HG03025 (cell line): Measurements from ENCODE around the gene CD7.

Source experiments
- ATAC-seq: cut with Tn5 transposase; IDR thresholded peaks from one replicate; pipeline ENCODE4 v1.9.1; 2021; ENCODE audit warnings: mild to moderate bottlenecking, moderate library complexity; ENCODE audit not compliant: unreplicated experiment, low FRiP score

The CD7 gene

DNA sequence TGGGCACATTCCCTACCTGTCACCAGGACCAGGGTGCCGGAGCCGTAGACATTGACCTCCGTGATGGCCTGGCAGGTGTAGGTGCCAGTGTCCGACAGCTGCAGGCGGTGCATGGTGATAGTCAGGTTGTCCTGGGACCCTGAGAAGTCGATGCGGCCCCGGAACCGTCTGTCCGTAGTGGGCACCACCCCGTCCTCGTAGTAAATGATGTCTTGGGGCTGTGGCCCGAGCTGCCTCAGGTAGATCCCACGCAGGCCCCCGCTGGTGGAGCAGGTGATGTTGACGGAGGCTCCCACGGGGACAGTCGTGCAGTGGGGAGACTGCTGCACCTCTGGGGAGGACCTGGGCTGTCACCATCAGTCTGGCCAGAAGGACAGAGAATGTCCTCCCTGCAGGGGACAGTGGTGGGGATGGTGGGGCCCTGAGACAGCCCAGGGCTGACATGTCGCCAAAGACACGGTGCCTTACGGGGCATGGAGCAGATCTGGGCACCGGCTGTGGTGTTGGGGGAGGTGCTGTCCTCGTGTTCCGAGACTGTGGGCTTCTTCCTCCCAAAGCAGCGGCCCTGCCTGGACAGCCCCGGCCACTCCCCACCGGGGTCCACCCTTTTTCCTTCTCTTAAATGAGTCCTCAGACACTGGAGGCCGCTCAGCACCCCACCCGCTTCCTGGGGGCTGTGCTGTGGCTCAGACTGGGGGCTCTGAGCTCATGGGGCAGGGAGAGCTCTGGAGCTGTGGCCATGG, 586 bp downstream of the CD7 start:
- ATAC-seq: no peak

DNA sequence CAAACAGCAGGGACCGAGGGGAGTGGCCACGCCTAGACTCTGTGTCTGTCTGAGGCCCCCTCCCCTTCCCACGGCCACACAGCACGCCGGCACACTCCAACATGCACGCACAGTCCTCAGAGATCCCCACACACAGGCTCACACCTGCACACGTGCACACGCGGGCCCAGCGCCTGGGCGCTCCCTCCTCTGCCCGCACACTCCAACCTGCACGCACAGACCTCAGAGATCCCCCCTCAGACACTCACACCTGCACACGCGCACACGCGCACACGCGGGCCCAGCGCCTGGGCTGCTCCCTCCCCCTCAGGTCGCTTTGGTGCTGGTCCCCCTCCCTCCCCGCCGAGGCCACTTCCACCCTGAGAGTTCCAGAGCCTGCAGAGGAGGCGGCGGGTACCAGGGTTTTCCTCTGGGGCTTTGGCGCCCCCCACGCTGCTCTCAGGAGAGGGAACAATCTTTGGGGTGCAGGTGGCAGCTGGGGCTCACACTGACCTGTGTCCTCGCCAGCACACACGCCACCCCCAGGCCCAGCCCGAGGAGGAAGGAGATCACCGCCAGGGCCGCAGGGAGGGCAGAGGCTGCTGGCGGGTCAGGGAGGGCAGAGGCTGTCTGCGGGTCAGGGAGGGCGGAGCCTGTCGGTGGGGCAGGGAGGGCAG, 1.6 kb downstream of the CD7 start:
- no peak for ATAC-seq

DNA sequence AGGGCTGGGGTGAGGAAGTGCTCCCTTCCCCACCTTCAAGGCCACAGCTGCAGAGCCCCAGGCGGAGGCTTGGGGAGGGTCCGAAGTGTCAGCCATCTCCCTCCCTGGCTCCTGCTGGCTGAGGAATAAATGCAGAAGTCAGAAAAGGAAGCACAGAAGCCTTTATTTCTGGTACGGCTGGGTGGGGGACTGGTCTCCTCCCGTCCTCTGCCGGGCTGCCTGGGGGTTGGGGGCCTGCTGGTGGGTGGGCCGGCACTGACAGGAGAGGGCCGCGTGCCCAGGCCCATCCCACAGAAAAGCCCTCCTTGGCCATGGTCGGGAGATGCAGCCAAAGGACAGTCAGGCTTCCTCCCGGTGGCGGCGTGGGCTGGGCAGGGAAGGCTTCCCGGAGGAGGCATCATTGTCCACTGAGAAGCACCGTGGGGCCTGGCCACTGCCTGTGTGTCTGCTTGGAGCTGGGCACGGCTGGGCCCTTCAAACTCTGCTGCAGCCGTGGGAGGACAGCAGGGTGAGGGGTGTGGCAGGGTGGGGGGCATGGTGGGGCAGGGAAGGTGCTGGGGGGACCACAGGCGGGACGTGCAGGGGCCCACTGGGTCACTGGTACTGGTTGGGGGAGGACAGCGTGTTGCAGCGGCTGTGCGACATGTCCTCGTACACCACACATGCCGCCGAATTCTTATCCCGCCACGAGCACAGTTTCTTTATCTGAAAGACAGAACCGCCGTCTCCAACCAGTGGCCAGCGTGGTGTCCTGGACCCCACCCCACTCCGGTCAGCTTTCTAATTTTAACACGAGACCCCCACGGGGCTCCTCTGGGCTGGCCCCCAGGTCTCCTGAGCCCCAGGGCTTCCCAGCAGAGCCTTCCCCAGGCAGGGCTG, 2.4 kb downstream of the CD7 start:
- ATAC-seq: no peak

DNA sequence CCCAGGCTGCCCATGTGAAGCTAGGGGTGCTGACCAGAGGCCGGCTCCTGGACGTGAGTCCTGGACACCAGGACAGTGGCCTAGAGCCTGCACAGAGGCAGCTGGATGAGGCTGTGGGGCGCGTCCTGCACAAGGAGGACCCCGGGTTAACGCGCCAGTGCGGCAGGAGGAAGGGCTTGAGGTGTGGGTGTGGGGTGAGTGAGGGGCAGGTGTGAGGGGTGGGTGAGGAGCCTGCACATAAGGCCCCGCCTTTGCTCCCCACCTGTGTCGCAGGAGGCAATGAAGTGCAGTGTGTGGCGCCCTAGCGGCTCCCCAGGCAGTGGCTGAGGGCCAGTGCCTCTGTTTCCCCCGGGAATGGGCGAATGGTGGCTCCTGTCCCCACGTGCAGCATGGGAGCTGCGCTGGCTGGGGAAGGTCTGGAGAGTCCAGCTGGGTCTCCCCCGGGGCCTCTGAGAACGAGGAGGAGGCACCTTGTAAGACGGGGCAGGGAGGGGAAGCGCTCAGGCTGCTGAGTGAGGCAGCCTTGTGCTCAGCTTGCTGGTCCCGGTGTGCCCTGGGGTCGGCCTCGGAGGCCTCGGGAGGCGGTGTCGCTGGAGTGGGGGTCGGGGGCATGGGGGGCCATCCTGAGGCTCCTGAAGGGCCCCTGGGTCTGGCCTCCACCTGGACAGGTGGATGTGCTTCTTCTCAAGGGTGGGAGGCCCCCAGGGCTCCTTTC, 3.2 kb downstream of the CD7 start:
- no peak for ATAC-seq

DNA sequence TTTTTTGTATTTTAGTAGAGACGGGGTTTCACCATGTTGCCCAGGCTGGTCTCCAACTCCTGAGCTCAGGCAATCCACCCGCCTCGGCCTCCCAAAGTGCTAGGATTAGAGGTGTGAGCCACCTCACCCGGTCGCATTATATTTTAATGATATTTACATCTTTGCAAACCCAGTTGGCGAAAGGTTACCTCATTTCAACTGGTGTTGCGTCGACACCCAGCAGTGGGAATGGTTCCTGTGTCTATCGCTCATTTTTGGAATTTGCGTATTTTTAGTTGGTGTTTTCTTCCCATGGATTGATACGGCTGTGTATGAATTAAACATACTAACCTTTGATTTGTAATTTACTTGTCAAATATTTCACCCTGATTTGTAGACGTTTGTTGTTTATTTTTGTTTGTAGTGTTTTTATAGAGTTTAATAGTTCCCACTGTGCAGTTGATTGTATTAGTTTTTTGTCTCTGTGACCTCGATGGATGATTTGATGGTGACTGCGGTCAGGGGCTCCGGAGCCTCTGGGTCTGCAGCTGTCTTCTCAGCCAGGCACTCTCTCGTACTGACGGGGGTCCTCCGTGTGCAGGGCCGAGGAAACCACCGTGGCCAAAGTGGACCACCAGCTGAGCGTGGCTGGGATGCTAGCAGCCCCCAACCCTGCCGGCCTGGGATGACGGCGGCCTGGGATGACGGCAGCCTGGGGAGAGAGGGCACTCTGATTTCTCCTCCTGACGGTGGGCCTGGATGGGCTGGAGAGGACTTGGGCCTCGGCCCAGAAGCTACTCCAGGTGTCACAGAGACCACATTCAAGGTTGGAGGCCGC, 4.0 kb downstream of the CD7 start:
- no peak for ATAC-seq

DNA sequence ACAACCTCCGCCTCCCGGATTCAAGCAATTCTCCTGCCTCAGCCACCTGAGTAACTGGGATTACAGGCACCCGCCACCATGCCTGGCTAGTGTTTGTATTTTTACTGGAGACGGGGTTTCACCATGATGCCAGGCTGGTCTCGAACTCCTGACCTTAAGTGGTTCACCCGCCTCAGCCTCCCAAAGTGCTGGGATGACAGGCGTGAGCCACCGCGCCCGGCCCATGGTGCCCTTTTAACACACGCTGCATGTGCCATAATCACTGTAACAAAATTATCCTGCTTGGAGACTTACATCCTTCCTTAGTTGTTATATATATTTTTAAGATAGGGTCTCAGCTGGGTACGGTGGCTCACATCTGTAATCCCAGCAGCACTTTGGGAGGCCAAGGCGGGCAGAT, 5.4 kb downstream of the CD7 start:
- ATAC-seq: no peak

DNA sequence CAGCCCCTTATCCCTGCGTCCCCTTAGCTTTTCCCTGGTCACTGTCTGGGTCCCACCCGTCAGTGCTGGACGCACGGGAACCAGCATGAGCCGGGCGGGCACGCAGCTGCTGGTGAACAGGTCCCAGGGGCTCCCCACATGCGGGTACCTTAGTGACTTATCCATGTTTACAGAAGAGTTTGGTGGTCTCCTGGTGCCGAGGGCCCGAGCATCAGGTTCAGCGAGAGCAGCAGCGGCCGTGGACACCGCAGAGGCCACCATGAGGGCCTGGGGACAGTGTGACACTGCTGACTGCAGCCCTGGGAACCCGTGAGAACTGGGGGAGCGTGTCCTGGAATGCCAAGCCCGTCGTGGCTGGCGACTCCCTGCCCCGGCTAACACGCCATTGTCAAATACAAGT, 6.5 kb downstream of the CD7 start:
- ATAC-seq: no peak

- ATAC-seq: no peak
Measured at GRCh38 chr17:82309656-82310570, 7.5 kb downstream of the CD7 start.

DNA sequence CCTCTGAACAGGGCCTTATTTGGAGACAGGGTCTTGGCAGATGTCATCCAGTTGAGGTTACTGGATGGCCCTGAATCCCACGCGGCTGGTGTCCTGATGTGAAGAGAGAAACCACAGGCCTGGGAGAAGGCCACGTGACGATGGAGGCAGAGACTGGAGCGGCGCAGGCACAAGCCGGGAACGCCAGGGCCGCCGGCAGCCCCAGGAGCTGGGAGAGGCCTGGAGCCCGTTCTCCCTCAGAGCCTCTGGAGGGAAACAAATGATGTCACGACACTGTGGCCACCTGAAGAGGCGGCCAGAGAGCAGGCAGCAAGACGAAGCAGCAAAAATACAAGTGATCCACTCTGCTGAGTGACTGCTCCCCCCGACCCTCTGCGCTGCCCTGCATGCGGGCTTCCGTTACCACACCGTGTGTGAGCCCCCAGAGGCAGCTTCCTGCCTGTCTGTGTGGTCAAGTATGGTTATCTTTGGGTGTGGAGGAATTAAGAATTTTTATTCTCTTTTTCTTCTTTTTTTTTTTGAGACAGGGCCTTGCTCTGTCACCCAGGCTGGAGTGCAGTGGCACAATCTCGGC, 11.6 kb downstream of the CD7 start:
- ATAC-seq: no peak

DNA sequence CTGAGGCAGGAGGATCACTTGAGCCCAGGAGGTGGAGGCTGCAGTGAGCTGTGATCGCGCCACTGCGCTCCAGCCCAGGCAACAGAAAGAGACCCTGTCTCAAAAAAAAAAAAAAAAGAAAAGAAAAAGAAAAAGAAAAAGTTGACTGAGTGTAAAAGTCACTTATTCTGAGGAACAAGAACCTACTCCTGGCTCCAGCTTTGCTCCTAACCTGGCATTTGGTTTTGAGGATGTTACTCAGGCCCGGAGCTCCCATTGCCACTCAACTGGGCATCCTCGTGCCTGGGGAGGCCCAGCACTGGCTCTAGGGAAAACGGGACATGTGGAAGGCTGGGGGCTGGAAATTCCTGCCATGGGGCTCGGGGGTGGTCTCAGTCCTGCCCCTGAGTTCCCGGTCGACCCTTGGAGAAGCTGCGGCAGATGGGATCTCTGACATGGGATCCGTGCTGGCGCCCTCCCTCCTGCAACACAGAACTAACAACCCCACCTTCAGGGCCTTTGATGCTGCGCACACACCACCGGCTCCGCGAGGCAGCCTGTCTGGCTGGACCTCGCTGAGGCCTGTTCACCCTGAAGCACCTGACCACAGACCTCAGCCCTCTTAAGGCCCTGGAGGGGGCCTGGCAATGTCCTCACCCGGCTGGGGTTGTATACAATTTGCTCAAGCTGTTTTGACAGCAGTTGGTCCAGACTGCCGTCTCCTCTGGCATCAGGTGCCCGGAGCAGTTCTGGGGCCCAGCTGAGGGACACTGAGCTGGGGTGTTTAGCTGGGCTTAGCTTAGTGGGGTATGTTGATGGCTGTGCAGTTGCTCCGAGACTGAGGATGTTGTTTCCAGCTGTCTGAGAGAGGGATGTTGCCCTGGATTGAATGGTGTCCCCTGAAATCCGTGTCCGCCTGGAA, 12.3 kb downstream of the CD7 start:
- no peak for ATAC-seq

DNA sequence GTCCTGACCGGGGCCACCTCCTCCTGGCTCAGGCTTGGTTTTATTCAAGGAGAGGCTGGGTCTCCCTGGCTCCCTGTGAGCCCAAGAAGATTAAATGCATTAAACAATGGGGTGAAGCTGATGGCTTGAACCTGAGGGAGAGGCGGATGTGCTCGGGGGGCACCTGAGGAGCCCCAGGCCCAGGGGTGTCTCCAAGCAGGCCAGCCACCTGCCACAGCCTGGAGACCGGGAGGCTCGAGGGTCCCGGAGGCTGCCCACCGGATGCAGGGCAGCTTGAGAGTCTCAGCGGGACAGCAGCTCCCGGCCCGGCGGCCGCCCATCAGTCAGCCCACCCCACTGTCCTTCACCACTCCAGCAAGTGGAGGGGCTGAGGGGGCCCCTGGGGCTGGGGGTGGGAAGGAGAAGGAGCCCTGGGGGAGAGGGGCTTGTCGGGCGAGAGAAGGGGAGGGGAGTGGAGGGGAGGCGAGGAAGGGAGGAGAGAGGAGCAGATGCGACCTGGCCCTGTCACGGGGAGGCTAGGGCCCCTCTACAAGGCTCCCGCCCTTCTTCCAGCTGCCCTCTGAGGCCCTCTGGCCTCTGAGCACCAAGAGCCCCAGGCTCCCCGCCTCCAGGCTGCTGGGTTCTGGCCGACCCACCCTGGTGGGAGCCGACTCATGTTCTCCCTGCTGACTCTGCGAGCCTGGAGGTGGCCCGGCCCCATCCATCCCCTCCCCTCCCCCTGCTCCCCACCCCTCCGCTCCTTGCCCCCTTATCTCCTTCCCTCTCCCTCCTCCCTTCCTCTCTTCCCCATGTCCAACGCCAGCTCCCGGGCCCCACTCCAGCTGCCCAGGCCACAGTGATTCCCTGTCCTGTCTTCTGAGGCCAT, 13.2 kb downstream of the CD7 start:
- no peak for ATAC-seq

GRCh38 chr17:82302991-82303943, 14.1 kb downstream of the CD7 start:
- ATAC-seq: no peak

- no peak for ATAC-seq
Measured at GRCh38 chr17:82302568-82302963, 14.8 kb downstream of the CD7 start.

DNA sequence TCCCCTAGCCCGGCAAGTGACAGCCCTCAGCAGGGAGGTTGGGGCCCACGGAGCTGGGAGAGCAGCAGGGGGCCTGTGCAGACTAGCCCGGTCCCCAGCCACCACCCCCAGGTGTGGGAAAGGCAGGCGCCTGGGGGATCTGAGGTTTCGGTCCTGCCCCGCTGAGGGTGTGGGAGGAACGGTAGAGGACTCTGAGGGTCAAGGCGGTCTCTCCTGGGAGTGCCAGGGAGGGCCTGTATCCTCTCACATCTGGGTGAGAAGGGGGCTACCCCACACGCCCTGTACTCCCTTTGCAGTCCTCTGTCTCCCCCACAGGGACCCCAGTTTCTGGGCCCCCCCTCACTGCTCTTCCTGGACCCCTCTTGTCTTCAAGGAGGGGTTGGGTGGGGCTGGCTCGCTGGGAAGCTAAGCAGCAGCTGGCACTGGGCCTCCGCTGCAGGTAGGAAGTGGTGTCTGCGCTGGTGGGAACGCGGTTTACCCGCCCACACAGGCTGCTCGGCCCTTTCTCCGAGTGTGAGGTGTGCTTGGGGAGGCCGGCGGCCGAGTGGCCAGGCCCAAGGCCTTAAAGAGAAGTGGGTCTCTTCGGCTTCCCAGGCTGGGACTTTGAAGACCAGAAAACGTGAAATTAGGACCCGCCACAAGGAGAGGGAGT, 15.4 kb downstream of the CD7 start:
- ATAC-seq: no peak

- ATAC-seq: no peak
Measured at GRCh38 chr17:82301300-82301915, 16.0 kb downstream of the CD7 start.
